Iris pigment epithelial cell (primary cell): ENCODE data around the gene CHCHD3.

Experiments used
- DNase-seq: peaks from one replicate; pipeline ENCODE4 v3.0.0-alpha.2; 2011; ENCODE audit warnings: low read depth

The CHCHD3 gene

DNA sequence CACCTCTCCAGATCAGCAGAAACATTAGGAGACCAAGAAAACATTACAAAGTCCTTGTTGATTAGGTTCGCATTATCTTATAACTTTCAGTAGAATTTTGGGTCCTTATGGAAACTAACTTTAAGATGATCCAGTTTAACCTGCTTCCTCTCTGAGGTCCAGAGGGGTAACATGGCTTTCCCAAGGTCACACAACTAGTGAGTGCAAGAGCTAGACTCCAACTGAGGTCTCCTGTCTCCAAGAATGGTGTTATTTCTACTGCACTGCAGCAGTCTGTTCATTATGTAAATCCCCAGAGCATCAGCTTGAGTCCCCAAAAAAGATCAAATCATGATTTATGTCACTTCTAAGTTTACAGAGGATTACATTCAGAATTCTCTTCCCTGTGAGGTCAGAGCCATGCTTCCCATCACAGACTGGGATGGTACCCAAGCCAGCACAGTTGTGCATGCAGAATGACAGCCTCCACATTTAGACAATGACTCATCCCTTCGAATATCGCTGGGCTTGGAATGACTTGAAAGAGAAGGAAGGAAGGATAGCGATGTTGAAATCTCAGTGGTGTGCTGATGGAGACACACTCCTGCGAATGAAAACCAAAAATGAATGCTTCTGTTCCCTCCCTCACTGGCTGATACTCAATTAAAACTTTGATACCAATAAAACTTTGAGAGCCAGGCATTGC is 342.5 kb downstream of the CHCHD3 start:
- peak; percentile 87 for DNase-seq

DNA sequence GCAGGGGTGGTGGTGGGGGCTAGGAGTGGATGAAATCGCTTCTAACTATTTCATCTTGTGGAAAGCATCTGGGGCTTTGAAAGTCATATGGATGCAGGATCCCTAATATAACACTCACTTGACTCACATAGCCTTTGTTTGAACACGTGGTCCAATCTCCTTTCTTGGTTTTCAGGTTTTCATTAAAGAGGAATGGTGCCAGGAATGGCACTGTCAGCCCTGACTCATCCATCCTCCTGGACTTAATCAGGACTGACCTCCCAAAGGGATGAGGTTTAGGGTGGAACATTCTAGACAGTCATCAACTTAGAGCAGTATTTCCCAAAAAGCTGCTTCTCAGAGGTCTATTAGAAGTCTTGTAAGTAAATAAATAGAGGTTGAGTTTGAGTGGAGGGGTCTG is 343.6 kb downstream of the CHCHD3 start:
- peak; percentile 84 for DNase-seq

- no peak for DNase-seq
Measured at GRCh38 chr7:132735476-132735875, 346.4 kb downstream of the CHCHD3 start.
